ENCODE measurements around the gene NUBPL. TPM values are rescaled to one million over a fixed set of nuclear protein-coding genes. Genes with fewer than 3 reads are reported as not detected.

Gene NUBPL
- total RNA-seq, 1 donor: 10.5 TPM

DNA sequence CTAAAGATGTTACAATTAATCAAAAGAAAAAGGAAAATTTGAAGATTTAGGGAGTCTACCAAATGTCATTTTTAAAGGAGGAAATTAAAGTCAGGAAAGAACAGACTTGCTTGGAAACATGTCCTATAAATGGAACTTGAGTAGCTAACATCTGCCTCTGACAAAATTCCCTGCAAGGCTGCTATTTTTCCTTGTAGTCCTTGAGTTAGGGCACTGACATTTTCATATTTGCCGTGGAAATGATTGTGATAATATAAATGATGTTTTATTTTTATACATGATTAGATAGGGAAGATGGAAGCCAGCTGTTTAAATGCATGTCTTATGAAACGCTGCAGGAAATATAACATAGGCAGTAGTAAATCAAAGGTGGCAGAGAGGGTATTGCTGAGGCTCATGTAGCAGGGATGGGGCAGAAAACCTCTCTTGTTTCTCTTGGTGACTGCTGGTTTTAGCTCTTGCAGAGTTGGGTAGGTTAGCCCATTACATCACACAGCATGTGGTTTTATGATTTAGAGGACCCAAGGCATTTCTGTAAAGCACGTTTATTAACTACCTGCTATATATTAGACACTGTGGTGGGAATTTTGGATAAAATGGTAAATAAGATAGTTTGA is 21.7 kb downstream of the NUBPL start:
- H3K4me3 ChIP-seq (ENCODE audit: low read depth, low read length): no peak overlapping the region
- TF ChIP-seq, protein P1, sequence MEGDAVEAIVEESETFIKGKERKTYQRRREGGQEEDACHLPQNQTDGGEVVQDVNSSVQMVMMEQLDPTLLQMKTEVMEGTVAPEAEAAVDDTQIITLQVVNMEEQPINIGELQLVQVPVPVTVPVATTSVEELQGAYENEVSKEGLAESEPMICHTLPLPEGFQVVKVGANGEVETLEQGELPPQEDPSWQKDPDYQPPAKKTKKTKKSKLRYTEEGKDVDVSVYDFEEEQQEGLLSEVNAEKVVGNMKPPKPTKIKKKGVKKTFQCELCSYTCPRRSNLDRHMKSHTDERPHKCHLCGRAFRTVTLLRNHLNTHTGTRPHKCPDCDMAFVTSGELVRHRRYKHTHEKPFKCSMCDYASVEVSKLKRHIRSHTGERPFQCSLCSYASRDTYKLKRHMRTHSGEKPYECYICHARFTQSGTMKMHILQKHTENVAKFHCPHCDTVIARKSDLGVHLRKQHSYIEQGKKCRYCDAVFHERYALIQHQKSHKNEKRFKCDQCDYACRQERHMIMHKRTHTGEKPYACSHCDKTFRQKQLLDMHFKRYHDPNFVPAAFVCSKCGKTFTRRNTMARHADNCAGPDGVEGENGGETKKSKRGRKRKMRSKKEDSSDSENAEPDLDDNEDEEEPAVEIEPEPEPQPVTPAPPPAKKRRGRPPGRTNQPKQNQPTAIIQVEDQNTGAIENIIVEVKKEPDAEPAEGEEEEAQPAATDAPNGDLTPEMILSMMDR (IDR thresholded peaks at IDR 0.05; ENCODE audit: insufficient read depth, low read length): no peak
- no peak for DNase-seq (ENCODE audit: low read depth)

GRCh38 chr14:31590206-31590605 is 29.0 kb downstream of the NUBPL start:
- TF ChIP-seq, protein P1 (IDR thresholded peaks at IDR 0.05; ENCODE audit: insufficient read depth, low read length): no peak
- no peak overlapping the region for H3K4me3 ChIP-seq (ENCODE audit: low read depth, low read length)

GRCh38 chr14:31592122-31592521 is 30.9 kb downstream of the NUBPL start:
- no peak overlapping the region for H3K4me3 ChIP-seq (ENCODE audit: low read depth, low read length)
- DNase-seq (ENCODE audit: low read depth): no peak
- TF ChIP-seq, protein P1 (IDR thresholded peaks at IDR 0.05; ENCODE audit: insufficient read depth, low read length): no peak

More at GRCh38 chr14:31590206-31590605, 29.0 kb downstream of the NUBPL start:
- DNase-seq (ENCODE audit: low read depth): no peak

GRCh38 chr14:31592631-31593030 is 31.4 kb downstream of the NUBPL start:
- no peak for DNase-seq (ENCODE audit: low read depth)
- H3K4me3 ChIP-seq (ENCODE audit: low read depth, low read length): no peak overlapping the region
- TF ChIP-seq, protein P1 (IDR thresholded peaks at IDR 0.05; ENCODE audit: insufficient read depth, low read length): no peak

- no peak for DNase-seq (ENCODE audit: low read depth)
- H3K4me3 ChIP-seq (ENCODE audit: low read depth, low read length): no peak overlapping the region
- TF ChIP-seq, protein P1 (IDR thresholded peaks at IDR 0.05; ENCODE audit: insufficient read depth, low read length): no peak
These were observed 35.3 kb downstream of the NUBPL start for GRCh38 chr14:31596342-31597095.

DNA sequence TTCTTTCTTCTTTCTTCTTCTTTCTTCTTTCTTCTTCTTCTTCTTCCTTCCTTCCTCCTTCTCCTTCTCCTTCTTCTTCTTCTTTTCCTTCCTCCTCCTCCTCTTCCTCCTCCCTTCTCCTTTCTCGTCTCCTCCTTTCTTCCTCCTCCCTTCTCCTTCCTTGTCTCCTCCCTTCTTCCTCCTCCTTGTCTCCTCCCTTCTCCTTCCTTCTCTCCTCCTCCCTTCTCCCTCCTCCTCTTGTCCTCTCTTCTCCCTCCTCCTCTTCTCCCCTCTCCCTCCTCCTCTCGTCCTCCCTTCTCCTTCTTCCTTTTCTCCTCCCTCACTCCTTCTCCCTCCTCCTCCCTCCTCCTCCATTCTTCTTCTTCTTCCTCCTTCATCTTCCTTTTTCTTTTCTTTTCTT is 44.5 kb downstream of the NUBPL start:
- TF ChIP-seq, protein P1 (IDR thresholded peaks at IDR 0.05; ENCODE audit: insufficient read depth, low read length): no peak
- DNase-seq (ENCODE audit: low read depth): no peak
- H3K4me3 ChIP-seq (ENCODE audit: low read depth, low read length): no peak overlapping the region

All from fibroblast of the aortic adventitia (primary cell).